ENCODE measurements around the gene NUP210L.

GRCh38 chr1:154142358-154142757 lies 12.5 kb downstream of the NUP210L start:
- TF ChIP-seq SP1 (IDR thresholded peaks at IDR 0.05) (no peak), CTCF (IDR thresholded peaks at IDR 0.05; ENCODE audit: low read depth, low read length, missing input control) (no peak), RAD21 (IDR thresholded peaks at IDR 0.05) (no peak), YY1 (IDR thresholded peaks at IDR 0.05) (no peak), JUND (IDR thresholded peaks at IDR 0.05) (no peak), HNF4G (IDR thresholded peaks at IDR 0.05) (no peak), RXRA (IDR thresholded peaks at IDR 0.05) (no peak), GABPA (IDR thresholded peaks at IDR 0.05 in 1 of 2, conservative IDR thresholded peaks at IDR 0.05 in 1 of 2) (no peak), MAX (IDR thresholded peaks at IDR 0.05) (no peak), TAF1 (conservative IDR thresholded peaks at IDR 0.05) (no peak), FOXA1 (IDR thresholded peaks at IDR 0.05) (no peak)
- TF ChIP-seq, protein P1, sequence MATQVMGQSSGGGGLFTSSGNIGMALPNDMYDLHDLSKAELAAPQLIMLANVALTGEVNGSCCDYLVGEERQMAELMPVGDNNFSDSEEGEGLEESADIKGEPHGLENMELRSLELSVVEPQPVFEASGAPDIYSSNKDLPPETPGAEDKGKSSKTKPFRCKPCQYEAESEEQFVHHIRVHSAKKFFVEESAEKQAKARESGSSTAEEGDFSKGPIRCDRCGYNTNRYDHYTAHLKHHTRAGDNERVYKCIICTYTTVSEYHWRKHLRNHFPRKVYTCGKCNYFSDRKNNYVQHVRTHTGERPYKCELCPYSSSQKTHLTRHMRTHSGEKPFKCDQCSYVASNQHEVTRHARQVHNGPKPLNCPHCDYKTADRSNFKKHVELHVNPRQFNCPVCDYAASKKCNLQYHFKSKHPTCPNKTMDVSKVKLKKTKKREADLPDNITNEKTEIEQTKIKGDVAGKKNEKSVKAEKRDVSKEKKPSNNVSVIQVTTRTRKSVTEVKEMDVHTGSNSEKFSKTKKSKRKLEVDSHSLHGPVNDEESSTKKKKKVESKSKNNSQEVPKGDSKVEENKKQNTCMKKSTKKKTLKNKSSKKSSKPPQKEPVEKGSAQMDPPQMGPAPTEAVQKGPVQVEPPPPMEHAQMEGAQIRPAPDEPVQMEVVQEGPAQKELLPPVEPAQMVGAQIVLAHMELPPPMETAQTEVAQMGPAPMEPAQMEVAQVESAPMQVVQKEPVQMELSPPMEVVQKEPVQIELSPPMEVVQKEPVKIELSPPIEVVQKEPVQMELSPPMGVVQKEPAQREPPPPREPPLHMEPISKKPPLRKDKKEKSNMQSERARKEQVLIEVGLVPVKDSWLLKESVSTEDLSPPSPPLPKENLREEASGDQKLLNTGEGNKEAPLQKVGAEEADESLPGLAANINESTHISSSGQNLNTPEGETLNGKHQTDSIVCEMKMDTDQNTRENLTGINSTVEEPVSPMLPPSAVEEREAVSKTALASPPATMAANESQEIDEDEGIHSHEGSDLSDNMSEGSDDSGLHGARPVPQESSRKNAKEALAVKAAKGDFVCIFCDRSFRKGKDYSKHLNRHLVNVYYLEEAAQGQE (IDR thresholded peaks at IDR 0.05): no peak

Data from liver (tissue), 3 donors.